GM18526 (cell line): Measurements from ENCODE around the gene OGFRL1.

Experiments used
- POLR2A ChIP-seq: IDR thresholded peaks from 3 replicates; pipeline ENCODE4 v1.6.1; 2011; ENCODE audit not compliant: insufficient read length; ENCODE audit errors: extremely low read depth

Gene OGFRL1

DNA sequence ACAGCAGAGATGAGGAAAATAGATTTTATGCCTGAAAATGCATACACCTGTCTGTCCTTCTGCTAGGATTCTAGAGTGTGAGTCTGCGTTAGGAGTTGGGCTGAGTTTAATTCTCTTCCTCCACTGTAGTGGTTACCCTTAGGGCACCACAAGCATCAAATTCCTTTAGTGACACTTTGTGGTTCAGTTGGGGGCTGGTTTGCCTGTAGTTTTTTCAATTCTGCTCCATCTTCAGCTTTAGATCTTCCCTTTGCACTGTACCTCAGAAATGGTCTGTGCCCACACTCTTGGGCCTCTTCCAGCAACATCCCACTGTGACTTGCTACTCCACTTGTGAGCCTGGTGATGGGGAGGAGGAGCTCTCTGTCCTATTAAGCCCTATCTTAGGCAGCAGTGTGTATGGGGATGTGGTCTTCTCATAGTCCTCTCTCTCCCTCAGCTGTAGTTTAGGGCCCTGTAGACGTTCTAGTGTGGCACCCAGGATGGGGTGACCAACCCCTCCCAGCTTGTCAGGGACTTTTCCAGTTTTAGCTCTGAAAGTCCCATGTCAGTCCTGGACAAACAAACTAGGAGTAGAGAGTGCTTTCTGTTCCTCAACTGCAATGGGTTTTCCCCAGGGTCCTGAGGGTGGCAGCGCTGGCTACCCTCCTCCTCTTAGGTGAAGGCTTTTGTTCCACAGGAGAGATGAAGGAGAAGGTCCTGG, 19.7 kb upstream of the OGFRL1 start:
- no peak for TF ChIP-seq POLR2A

DNA sequence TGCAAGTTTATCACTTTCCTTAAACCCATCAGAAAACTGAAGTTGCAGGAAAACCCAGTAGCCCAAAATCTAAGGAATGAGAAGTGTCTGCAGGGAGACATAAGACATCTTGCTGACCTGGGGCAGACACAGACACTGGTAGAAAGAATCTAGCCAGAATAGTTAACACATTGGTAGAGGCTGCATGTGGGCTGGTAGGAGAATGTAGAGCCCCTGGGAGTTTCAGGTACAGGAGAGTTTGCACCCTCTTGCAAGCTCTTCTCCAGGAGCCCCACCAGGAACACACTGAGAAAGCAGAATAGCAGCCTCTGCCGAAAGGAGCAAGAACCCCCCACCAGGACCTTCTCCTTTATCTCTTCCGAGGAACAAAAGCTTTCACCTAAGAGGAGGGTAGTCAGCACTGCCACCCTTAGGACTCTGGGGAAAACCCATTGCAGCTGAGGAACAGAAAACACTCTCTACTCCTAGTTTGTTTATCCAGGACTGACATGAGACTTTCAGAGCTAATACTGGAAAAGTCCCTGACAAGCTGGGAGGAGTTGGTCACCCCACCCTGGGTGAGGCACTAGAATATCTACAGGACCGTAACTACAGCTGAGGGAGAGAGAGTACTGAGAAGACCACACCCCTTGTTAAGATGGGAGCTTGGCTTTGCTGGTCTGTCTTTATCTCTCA, 10.5 kb upstream of the OGFRL1 start:
- TF ChIP-seq POLR2A = no peak

DNA sequence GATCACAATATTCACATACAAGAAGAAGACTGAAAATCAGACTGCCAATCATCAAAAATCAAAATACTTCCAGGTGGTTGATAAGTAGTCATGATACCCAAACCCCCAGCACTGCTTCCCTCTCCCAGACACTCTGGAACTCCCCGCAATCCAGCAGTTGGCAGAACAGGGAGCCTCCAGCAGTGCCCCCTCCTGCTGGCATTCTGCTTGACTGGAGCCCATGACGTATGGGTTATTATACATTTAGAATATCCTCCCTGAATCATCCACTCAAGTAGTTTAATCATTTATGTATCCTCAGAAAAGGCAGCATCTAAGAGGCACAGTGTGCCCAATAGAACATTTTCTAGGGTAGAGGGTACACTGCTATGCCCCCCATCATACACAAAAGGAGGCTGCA, 9.3 kb upstream of the OGFRL1 start:
- no peak for TF ChIP-seq POLR2A

DNA sequence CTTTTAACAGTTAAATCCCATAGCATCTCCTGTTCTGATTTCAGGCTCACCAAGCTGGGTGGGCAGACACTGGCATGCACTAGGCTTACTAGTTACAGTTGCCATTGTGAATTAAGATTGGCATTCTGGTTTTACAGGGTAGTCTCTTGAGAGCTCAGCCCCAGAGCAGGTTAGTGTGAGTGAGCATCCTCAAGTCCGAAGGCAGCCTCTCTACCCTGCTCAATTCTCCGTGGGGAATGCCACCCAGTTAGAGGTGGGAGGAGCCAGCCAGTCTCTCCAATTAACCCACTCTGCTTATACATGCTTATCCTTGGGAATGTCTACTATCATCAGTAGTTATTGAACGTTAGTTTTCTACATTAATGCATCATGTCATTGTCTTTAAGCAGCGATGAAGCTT, 8.9 kb upstream of the OGFRL1 start:
- TF ChIP-seq POLR2A = no peak

DNA sequence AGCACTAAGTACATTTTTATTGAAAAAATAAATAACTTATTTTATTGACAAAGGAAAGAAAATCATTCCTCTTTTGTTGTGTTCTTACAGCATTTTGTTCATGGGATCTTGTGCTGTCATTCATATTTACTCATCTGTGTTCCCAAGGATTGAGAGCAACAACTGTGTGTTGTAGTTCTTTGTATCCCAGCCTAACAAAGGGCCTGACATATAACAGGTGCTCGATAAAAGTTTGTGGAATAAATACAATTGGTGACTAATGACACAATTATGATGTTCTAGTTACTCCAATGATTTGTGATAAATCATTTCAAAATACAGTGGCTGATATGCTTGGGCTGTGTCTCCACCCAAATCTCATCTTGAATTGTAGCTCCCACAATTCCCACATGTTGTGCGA, 7.9 kb upstream of the OGFRL1 start:
- no peak for TF ChIP-seq POLR2A

DNA sequence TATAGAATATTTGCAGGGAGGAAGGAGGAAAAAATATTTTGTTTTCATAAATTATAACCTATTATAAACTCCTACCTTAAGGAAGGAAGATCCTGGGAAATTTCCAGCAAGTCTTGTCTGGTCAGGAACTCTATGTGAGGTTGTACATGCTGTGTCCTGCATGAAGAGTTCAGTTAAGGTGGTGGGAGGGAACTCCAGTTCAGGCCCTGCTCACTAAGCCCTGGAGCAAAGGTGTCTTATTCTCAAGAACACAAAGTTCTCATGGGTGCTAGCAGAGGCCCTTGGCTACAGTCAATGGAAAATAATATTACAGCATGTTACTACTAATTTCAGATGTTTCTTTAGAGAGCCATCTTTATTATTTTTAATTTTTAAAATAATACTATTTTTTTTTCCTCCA, 3.8 kb upstream of the OGFRL1 start:
- no peak for TF ChIP-seq POLR2A

DNA sequence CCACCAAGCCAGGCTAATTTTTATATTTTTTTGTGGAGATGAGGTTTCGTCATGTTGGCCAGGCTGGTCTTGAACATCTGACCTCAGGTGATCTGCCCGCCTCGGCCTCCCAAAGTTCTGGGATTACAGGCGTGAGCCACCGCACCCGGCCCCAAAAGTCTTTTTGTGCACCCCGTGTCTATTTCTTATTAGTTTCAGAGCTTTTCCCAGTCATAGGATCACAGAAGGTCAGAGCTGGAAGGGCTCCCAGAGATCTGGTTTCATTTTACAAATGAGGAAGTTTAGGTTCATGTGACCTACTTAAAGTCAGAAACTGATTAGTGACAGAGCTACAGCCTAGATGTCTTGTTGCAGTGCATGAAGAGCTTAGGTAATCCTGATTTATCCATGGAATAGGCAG, 1.6 kb upstream of the OGFRL1 start:
- no peak for TF ChIP-seq POLR2A

DNA sequence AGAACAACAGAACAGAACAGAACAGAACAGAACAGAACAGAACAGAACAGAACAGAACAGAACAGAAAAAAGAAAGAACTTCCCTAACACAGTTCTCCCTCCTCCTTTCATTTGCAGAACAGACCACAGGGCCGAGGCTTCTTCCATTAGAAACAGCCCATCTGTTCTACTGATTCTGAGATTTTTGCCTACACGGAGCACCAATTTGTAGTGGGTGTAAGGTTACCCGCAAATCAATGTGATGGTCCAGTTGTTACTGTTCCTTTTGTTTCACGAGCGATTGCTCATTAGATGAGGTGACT, 734 bp upstream of the OGFRL1 start:
- no peak for TF ChIP-seq POLR2A

DNA sequence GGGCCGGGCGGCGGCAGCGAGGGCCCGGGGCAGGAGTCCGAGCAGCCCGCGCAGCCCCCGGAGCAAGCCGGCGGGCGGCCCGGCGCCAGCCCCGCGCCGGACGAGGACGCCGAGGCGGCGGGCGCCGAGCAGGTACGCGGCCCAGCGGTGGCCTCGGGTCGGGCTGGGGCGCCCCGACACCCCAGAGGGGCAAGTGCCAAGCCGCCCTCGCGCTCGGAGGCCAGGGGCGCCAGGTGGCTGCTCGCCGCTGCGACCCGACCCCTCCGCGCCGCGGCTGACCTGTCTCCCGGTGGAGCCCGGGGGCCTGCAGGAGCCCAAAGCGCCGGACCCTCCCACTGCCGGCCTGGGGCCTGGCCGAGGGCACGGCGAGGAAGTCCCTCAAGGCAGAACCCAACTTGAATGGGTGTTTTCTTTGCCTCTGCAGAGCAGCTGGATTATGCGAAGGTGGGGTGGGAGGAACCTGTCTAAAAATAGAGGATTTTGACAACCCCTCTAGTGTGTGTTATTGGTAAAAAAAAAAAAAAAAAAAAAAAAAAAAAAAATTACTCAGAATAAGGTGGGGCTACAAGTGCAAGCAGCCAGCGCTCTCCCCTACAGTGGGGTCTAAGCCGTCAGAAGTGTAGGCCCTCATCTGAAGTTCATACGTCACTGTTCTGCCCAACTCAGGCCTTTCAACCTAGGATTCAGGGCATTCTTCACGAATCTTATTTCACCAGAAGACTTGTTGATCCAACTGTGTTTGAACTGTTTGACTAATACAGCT, 609 bp downstream of the OGFRL1 start:
- TF ChIP-seq POLR2A = no peak

DNA sequence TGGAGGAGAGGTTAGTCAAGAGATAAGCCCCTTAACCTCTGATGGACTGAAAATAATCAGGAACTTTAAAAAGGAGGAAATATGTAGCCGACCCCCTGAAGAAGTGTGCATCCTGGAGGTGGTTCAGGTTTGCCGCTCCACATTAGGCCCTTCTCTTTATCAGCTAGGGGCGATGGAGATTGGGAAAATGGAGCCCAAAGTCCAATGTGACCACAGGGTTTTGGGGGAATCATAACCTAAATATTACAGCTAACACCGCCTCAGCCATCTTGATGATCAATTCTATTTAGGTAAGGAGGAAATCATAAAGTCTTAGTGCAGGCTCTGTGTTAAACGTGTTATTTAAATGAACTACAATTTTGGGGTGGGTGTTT, 1.2 kb downstream of the OGFRL1 start:
- TF ChIP-seq POLR2A = no peak

DNA sequence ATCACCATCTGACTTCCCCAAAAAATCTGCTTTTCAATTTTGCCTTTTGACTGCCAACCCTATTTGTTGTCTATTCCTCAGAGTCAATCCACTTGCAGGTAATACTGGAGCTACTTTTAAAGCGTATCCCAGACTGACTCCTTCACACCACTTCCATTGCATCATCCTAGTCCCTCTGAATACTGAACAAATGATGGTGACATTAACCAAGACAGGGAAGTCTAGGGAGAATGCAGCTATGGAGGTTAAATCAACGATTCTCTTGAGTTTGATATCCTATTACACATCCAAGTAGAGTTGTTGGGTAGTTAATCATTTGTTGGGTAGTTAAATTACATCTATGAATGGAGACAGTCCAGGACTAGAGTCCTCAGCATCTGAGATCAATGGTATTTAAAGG, 2.0 kb downstream of the OGFRL1 start:
- no peak for TF ChIP-seq POLR2A

DNA sequence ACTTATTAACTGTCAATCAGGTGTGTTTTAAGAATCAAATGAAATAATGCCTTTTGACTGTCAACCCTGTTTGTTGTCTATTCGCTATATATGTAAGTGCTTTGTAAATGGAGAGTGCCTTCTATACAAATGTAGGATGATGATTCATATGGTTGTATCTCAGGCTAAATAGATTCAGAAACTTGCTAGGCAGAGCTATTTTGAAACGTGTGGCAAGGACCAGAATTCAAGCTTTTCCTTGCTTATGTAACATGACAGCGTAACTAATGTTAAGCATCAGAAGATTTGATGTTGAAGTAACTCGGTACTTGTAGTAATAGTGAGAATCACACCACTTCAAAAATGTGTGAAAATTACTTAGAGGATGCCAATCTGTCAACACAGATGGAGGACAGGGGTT, 3.4 kb downstream of the OGFRL1 start:
- no peak for TF ChIP-seq POLR2A

DNA sequence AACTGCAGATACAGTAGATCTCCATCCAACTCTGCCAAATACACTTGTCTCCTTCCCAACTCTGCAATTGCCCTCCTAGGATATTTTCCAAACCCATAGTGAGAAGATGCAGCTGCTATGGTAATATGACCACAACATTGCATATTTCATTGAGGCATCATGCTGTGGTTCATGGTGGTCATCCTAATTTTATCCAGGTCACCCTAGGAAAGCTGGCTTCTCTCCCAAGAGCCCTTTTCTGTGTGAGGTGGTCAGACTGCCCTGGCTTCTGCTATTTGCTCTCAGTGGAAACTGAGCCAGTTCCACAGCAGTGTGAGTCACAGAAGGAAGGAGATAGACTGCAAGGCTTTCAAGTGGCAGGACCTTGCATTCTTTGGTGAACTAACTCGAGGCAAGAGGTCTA, 5.5 kb downstream of the OGFRL1 start:
- no peak for TF ChIP-seq POLR2A

DNA sequence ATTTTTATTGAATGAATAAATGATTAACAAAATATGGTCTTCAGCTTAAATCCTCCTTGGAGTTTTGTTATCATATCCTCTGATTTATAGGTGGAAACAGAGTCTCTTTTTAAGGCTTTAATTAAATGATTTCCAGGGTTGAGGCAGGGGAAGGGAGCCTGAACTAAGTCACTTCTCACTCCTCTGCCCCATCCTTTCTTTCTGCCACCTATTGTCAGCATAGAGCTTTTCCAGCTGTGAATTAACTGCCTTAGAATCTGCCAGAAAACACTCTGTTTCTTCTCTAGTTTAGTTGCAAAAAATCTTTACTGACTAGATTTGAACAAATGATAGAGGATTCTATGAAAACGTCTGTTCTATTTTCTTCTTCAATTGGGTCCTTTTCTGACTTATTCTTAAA, 9.8 kb downstream of the OGFRL1 start:
- no peak for TF ChIP-seq POLR2A

DNA sequence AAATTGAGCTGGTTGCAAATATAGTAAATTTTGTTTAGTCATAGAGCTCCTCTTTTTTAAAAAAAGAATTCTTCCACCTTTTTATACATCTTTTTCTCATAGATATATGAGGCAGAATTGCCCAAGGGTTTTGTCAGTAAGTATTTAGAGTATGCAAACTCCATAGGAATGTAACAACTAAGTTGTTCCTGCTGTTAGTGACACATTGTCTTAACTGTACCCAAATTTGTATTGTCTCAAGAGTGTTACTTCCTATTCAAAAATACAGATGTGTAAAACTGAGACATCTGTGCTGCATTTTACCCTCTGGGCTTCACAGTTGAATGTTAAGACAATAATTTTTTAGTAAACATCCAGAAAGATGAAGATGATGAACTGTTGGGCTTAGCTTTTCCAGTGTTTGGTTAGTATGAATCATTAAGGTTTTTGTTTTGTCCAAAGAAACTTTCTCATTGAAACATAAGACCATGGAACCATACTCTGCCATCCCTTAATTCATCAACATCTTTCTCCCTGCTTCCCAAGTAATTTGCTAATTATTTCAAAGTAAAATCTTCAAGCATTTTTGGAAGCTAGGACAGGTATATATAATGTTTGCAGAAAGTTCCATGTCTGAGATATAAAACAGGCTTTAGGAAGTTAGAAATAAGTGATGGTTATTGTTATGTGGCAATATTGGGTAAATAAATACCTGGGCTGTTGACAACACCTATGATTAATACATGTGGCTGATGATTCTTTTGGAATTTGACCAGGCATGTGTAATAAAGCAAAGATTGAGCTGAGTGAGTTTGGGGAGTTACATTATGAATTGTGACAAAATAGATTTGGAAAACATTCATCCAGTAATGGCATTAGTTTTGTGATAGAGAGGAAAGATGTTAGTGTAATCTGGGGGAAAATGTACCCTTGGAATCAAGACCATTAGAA, 11.2 kb downstream of the OGFRL1 start:
- no peak for TF ChIP-seq POLR2A

DNA sequence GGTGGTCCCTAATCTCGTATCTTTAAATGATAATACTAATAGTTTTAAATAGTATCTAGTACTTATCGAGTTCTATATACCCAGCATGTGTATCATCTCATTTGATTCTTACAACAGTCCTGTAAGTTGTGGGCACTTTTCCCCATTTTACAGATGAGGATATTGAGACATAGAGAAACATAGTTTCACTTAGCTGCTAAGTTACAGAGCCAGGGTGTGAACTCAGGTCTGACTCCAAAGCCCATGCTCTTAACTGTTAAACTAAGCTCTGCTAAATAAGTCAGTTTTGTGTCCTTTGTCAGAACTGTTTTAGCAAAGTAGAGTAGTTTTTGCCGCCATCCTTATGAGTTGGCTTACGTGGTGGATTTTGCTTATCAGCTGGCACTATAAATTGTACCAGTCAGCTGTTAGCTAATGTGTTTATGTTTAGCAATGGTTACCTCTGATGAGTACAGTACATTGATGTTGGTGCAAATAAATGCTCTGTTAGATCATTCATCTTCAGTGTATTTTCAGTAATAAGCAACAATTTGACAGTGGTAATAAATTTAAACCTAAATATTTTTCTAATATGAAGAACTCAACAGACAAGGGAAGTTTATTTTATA, 12.1 kb downstream of the OGFRL1 start:
- no peak for TF ChIP-seq POLR2A

DNA sequence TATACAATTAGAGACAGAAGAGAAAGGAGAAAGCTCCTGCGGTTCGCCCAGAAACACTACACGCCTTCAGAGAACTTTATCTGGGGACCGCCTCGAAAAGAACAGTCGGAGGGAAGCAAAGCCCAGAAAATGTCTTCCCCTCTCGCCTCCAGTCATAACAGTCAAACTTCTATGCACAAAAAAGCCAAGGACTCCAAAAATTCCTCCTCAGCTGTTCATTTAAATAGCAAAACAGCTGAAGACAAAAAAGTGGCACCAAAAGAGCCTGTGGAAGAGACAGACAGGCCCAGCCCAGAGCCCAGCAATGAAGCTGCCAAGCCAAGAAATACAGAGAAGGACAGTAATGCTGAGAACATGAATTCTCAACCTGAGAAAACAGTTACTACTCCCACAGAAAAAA, 12.9 kb downstream of the OGFRL1 start:
- no peak for TF ChIP-seq POLR2A
